Neuron (in vitro differentiated cells): ENCODE results near the gene HDAC9.

Source experiments
- H2AFZ ChIP-seq: one replicate; pipeline ENCODE4 v1.6.1; 2013; ENCODE audit warnings: low read depth, mild to moderate bottlenecking, inconsistent platforms, low read length, moderate library complexity
- H3K27me3 ChIP-seq: one replicate; pipeline ENCODE4 v1.6.1; 2013; ENCODE audit warnings: low read length; ENCODE audit not compliant: insufficient read depth
- H3K36me3 ChIP-seq: one replicate; pipeline ENCODE4 v1.6.1; 2013; ENCODE audit warnings: low read length; ENCODE audit not compliant: insufficient read depth
- H3K4me1 ChIP-seq: one replicate; pipeline ENCODE4 v1.6.1; 2013; ENCODE audit warnings: low read length; ENCODE audit not compliant: insufficient read depth
- H3K4me3 ChIP-seq: 2 replicates; pipeline ENCODE4 v1.5.1; 2013; ENCODE audit warnings: mild to moderate bottlenecking, low read length, moderate library complexity
- H3K9me3 ChIP-seq: one replicate; pipeline ENCODE4 v1.6.1; 2013; ENCODE audit warnings: low read length

Gene HDAC9

GRCh38 chr7:18520450-18521235 lies 25.1 kb downstream of the HDAC9 start:
- Histone ChIP-seq H3K4me3 (no peak overlapping the region), H3K9me3 (no peaks in the 10 kb centered on the region), H2AFZ (no peak overlapping the region), H3K27me3 (no peaks in the 10 kb centered on the region), H3K36me3 (no peaks in the 10 kb centered on the region), H3K4me1 (peaks cover 3% of the 10 kb centered on the region)

- no peak overlapping the region for H2AFZ ChIP-seq
- H3K4me3 ChIP-seq, result no peak overlapping the region
- H3K4me1 ChIP-seq, result peaks cover 3% of the 10 kb centered on the region
- H3K9me3 ChIP-seq, result no peaks in the 10 kb centered on the region
- no peaks in the 10 kb centered on the region for H3K36me3 ChIP-seq
- H3K27me3 ChIP-seq, result no peaks in the 10 kb centered on the region
Observed at GRCh38 chr7:18521236-18521589, 25.7 kb downstream of the HDAC9 start.

GRCh38 chr7:18521945-18522566 lies 26.5 kb downstream of the HDAC9 start:
- no peaks in the 10 kb centered on the region for H3K9me3 ChIP-seq
- H3K36me3 ChIP-seq, result no peaks in the 10 kb centered on the region
- H3K4me3 ChIP-seq, result no peak overlapping the region
- H3K4me1 ChIP-seq, result peaks cover 3% of the 10 kb centered on the region
- H3K27me3 ChIP-seq, result no peaks in the 10 kb centered on the region
- no peak overlapping the region for H2AFZ ChIP-seq

- H3K36me3 ChIP-seq, result no peaks in the 10 kb centered on the region
- no peak overlapping the region for H3K4me3 ChIP-seq
- no peaks in the 10 kb centered on the region for H3K27me3 ChIP-seq
Observed at GRCh38 chr7:18524248-18524647, 28.7 kb downstream of the HDAC9 start.

GRCh38 chr7:18526368-18526878 lies 30.9 kb downstream of the HDAC9 start:
- no peak overlapping the region for H3K4me3 ChIP-seq
- H3K9me3 ChIP-seq, result no peaks in the 10 kb centered on the region
- no peaks in the 10 kb centered on the region for H3K27me3 ChIP-seq
- H3K36me3 ChIP-seq, result no peaks in the 10 kb centered on the region
- H3K4me1 ChIP-seq, result peaks cover 3% of the 10 kb centered on the region
- H2AFZ ChIP-seq, result no peak overlapping the region

More at GRCh38 chr7:18524248-18524647, 28.7 kb downstream of the HDAC9 start:
- no peaks in the 10 kb centered on the region for H3K9me3 ChIP-seq
- peaks cover 3% of the 10 kb centered on the region for H3K4me1 ChIP-seq
- H2AFZ ChIP-seq, result no peak overlapping the region

GRCh38 chr7:18529239-18529638 lies 33.7 kb downstream of the HDAC9 start:
- no peaks in the 10 kb centered on the region for H3K27me3 ChIP-seq
- H2AFZ ChIP-seq, result no peak overlapping the region
- no peaks in the 10 kb centered on the region for H3K36me3 ChIP-seq
- H3K9me3 ChIP-seq, result peaks cover 2% of the 10 kb centered on the region
- H3K4me1 ChIP-seq, result no peaks in the 10 kb centered on the region
- no peak overlapping the region for H3K4me3 ChIP-seq

- peaks cover 2% of the 10 kb centered on the region for H3K9me3 ChIP-seq
- no peak overlapping the region for H3K4me3 ChIP-seq
- no peaks in the 10 kb centered on the region for H3K36me3 ChIP-seq
Observed at GRCh38 chr7:18530224-18531179, 35.0 kb downstream of the HDAC9 start.

GRCh38 chr7:18531539-18531938 lies 36.0 kb downstream of the HDAC9 start:
- Histone ChIP-seq H3K4me3 (no peak overlapping the region), H3K27me3 (no peaks in the 10 kb centered on the region), H3K9me3 (peaks cover 2% of the 10 kb centered on the region), H3K4me1 (peaks cover 4% of the 10 kb centered on the region), H3K36me3 (no peaks in the 10 kb centered on the region), H2AFZ (no peak overlapping the region)

More at GRCh38 chr7:18530224-18531179, 35.0 kb downstream of the HDAC9 start:
- H3K27me3 ChIP-seq, result no peaks in the 10 kb centered on the region
- H3K4me1 ChIP-seq, result no peaks in the 10 kb centered on the region
- no peak overlapping the region for H2AFZ ChIP-seq

- H3K4me3 ChIP-seq, result no peak overlapping the region
- no peak overlapping the region for H2AFZ ChIP-seq
- H3K4me1 ChIP-seq, result peaks cover 4% of the 10 kb centered on the region
- H3K9me3 ChIP-seq, result peaks cover 2% of the 10 kb centered on the region
- no peaks in the 10 kb centered on the region for H3K27me3 ChIP-seq
- H3K36me3 ChIP-seq, result no peaks in the 10 kb centered on the region
Observed at GRCh38 chr7:18532813-18533212, 37.3 kb downstream of the HDAC9 start.

GRCh38 chr7:18534481-18534880 lies 38.9 kb downstream of the HDAC9 start:
- H3K4me3 ChIP-seq, result no peak overlapping the region
- H3K4me1 ChIP-seq, result peaks cover 4% of the 10 kb centered on the region
- no peaks in the 10 kb centered on the region for H3K36me3 ChIP-seq
- no peaks in the 10 kb centered on the region for H3K27me3 ChIP-seq
- H3K9me3 ChIP-seq, result peaks cover 2% of the 10 kb centered on the region
- H2AFZ ChIP-seq, result no peak overlapping the region

GRCh38 chr7:18535810-18536415 lies 40.4 kb downstream of the HDAC9 start:
- Histone ChIP-seq H3K27me3 (no peaks in the 10 kb centered on the region), H3K4me3 (no peak overlapping the region), H2AFZ (no peak overlapping the region)

GRCh38 chr7:18536486-18536885 lies 40.9 kb downstream of the HDAC9 start:
- Histone ChIP-seq H3K9me3 (peaks cover 2% of the 10 kb centered on the region), H3K4me3 (no peak overlapping the region), H3K36me3 (no peaks in the 10 kb centered on the region), H3K4me1 (peaks cover 4% of the 10 kb centered on the region), H3K27me3 (no peaks in the 10 kb centered on the region), H2AFZ (no peak overlapping the region)

More at GRCh38 chr7:18535810-18536415, 40.4 kb downstream of the HDAC9 start:
- Histone ChIP-seq H3K36me3 (no peaks in the 10 kb centered on the region), H3K4me1 (peaks cover 4% of the 10 kb centered on the region), H3K9me3 (peaks cover 2% of the 10 kb centered on the region)
